ENCODE results near the gene CLEC3B.

GRCh38 chr3:45075821-45076625, 49.9 kb downstream of the CLEC3B start:
- TF ChIP-seq CTCF (conservative IDR thresholded peaks at IDR 0.05), result no peak
- TF ChIP-seq EZH2 (IDR thresholded peaks at IDR 0.05; ENCODE audit: low read depth), result no peak

All from PC-9 (cell line).